ENCODE results near the gene CD82. TPM values are rescaled to one million over a fixed set of nuclear protein-coding genes. Genes with fewer than 3 reads are reported as not detected.

Gene CD82
- total RNA-seq, 1 experiment from 2014 or later = 4.5 TPM

DNA sequence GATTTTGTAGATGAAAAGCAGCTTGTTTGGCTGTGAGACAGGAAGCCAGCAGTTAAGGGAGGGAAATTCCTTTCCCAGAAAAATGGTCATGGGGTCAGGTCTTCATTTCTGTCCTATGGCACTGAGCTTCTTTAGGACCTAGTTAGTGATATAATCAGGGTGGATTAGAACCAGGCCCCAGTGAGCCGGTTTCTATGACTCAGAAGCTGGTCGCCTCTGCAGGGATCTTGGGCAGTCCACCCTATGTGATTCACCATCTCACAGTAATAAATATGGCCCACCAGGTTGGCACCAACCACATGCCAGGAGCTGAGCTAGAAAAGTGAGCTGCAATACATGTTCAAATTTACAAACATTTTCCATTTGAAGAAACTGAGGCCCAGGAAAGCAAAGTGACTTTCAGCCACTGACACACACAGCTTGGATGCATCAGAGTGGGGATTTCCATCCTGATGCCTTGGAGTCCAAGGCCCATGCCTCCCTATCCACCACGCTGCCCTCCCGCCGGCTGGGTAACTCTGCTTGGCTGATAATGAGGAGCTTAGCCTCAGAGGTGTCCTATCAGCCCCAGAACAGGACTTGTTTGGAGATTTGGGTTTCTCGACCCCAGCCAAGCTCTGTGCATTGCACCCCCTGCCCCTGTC lies 42.0 kb downstream of the CD82 start:
- Histone ChIP-seq H2AFZ (ENCODE audit: low read length) (no peak overlapping the region), H3K9me3 (ENCODE audit: control insufficient read depth, low read depth, low read length) (no peaks in the 10 kb centered on the region), H2BK15ac (ENCODE audit: low read depth, low read length) (no peak overlapping the region), H2BK5ac (ENCODE audit: insufficient read length, low read length) (no peak overlapping the region), H3K79me1 (ENCODE audit: insufficient read depth, low read depth, low read length, poor library complexity, severe bottlenecking) (no peaks in the 10 kb centered on the region), H3T11ph (ENCODE audit: low read length) (no peak overlapping the region), H3K9ac (ENCODE audit: extremely low read depth, insufficient read length, low read length) (no peak overlapping the region), H3K56ac (ENCODE audit: insufficient read length, low read depth, low read length) (no peak overlapping the region), H3K23ac (ENCODE audit: insufficient read length, low read depth, low read length) (no peak overlapping the region), H4K91ac (ENCODE audit: insufficient read length, low read depth, low read length) (no peak overlapping the region), H2BK12ac (ENCODE audit: insufficient read length, low read depth, low read length) (no peak overlapping the region), H4K20me1 (ENCODE audit: control insufficient read depth, insufficient read depth, insufficient read length) (no peaks in the 10 kb centered on the region), H3K79me2 (ENCODE audit: insufficient read depth, low read length) (no peaks in the 10 kb centered on the region), H2BK20ac (ENCODE audit: low read depth, low read length, poor library complexity, severe bottlenecking) (no peak overlapping the region), H3K14ac (ENCODE audit: insufficient read depth, low read length) (no peak overlapping the region), H2BK120ac (ENCODE audit: low read depth, low read length, poor library complexity, severe bottlenecking) (no peak overlapping the region), H4K5ac (ENCODE audit: insufficient read length, low read depth, low read length) (no peak overlapping the region), H3K27ac (ENCODE audit: insufficient read length, low read depth, low read length) (no peak overlapping the region), H3K23me2 (ENCODE audit: insufficient read length, low read depth, low read length, poor library complexity, severe bottlenecking) (no peaks in the 10 kb centered on the region), H3K18ac (ENCODE audit: insufficient read length, low read depth, low read length) (no peak overlapping the region), H2AK5ac (ENCODE audit: insufficient read length, low read length) (no peak overlapping the region), H3K4ac (ENCODE audit: low read depth, low read length) (no peak overlapping the region), H3K4me2 (ENCODE audit: insufficient read depth, insufficient read length, low read length) (no peak overlapping the region), H3K4me1 (ENCODE audit: insufficient read depth, low read length) (no peaks in the 10 kb centered on the region), H3K27me3 (ENCODE audit: insufficient read depth, low read length) (no peaks in the 10 kb centered on the region), H4K8ac (replicated peaks; ENCODE audit: insufficient read length, low read depth, low read length) (no peak overlapping the region)
- H3K4me3 Mint-ChIP-seq = no peak overlapping the region
- H3K4me1 Mint-ChIP-seq = peaks cover 8 to 23% of the 10 kb centered on the region in 2 experiments
- peaks cover 5% of the 10 kb centered on the region; the same call in 1 of the 2 replicates for H3K27me3 Mint-ChIP-seq (ENCODE audit: low read depth)
- H3K9me3 Mint-ChIP-seq = no peaks in the 10 kb centered on the region
- TF ChIP-seq, protein P1, sequence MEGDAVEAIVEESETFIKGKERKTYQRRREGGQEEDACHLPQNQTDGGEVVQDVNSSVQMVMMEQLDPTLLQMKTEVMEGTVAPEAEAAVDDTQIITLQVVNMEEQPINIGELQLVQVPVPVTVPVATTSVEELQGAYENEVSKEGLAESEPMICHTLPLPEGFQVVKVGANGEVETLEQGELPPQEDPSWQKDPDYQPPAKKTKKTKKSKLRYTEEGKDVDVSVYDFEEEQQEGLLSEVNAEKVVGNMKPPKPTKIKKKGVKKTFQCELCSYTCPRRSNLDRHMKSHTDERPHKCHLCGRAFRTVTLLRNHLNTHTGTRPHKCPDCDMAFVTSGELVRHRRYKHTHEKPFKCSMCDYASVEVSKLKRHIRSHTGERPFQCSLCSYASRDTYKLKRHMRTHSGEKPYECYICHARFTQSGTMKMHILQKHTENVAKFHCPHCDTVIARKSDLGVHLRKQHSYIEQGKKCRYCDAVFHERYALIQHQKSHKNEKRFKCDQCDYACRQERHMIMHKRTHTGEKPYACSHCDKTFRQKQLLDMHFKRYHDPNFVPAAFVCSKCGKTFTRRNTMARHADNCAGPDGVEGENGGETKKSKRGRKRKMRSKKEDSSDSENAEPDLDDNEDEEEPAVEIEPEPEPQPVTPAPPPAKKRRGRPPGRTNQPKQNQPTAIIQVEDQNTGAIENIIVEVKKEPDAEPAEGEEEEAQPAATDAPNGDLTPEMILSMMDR (conservative IDR thresholded peaks at IDR 0.05) = no peak
- DNase-seq = no peak
- H3K36me3 Mint-ChIP-seq (ENCODE audit: insufficient read depth in 1 of 3, low read depth in 3 of 3) = no peaks in the 10 kb centered on the region
- peak overlapping the region in 2 of 3 experiments; percentile 6 to 12; a peak in 1 of 7 replicates for H3K27ac Mint-ChIP-seq
- no CpG with 5 or more reads among the region's 6 CpGs for WGBS (ENCODE audit: extremely low coverage, insufficient read length, low lambda C conversion rate)
